H1 (cell line): ENCODE data around the gene QRICH1. TPM values are rescaled to one million over a fixed set of nuclear protein-coding genes. Genes with fewer than 3 reads are reported as not detected.

Source experiments
- CTCF ChIA-PET: fragments of 300-600 bp; sonication (Branson Sonifier 250); formaldehyde crosslinking; loops from one replicate; lab custom pipeline; 2021; ENCODE audit not compliant: partially characterized antibody; lab: Charles Lee
- POLR2A ChIA-PET: fragments of 300-600 bp; sonication (Branson Sonifier 250); formaldehyde crosslinking; loops from one replicate; lab custom pipeline; 2021; ENCODE audit warnings: inconsistent platforms; ENCODE audit not compliant: partially characterized antibody; lab: Charles Lee
- DNase-seq, 2 experiments: peaks; one replicate each; pipeline versions ENCODE4 v3.0.0 to v3.0.0-alpha.2; 2010 to 2022; ENCODE audit warnings: low spot score in 2 of 2, low read depth in 1 of 2, mixed read lengths in 1 of 2
- FAIRE-seq: peaks from 2 replicates; lab custom pipeline; 2011; peaks lifted over from hg19 to GRCh38; lab: Jason Lieb, UNC
- H2AFZ ChIP-seq: 2 replicates; pipeline ENCODE4 v1.8.1; 2012; ENCODE audit warnings: low read length, inconsistent platforms
- H2AK5ac ChIP-seq: 2 replicates; pipeline ENCODE4 v1.6.1; 2013; ENCODE audit warnings: low read depth, low read length
- H2BK120ac ChIP-seq: replicated peaks from 2 replicates; pipeline ENCODE3; 2013; ENCODE audit warnings: low read depth, low read length, inconsistent platforms
- H2BK12ac ChIP-seq: 2 replicates; pipeline ENCODE4 v1.6.1; 2013; ENCODE audit warnings: low read depth, low read length
- H2BK15ac ChIP-seq: 2 replicates; pipeline ENCODE4 v1.6.1; 2013; ENCODE audit warnings: low read length
- H2BK20ac ChIP-seq: 2 replicates; pipeline ENCODE4 v1.6.1; 2013; ENCODE audit warnings: low read length
- H2BK5ac ChIP-seq: 2 replicates; pipeline ENCODE4 v1.6.1; 2013; ENCODE audit warnings: low read depth, low read length
- H3K14ac ChIP-seq: 2 replicates; pipeline ENCODE4 v1.6.1; 2013; ENCODE audit warnings: inconsistent platforms; ENCODE audit not compliant: insufficient read length
- H3K18ac ChIP-seq: 2 replicates; pipeline ENCODE4 v1.6.1; 2013; ENCODE audit warnings: low read length; ENCODE audit errors: extremely low read depth
- H3K23ac ChIP-seq: 2 replicates; pipeline ENCODE4 v1.6.1; 2013; ENCODE audit warnings: inconsistent platforms; ENCODE audit not compliant: insufficient read length
- H3K23me2 ChIP-seq: 2 replicates; pipeline ENCODE4 v1.6.1; 2013; ENCODE audit warnings: low read depth, low read length
- H3K27ac ChIP-seq: 2 replicates; pipeline ENCODE4 v1.6.1; 2011; ENCODE audit warnings: low read depth, low read length, inconsistent platforms
- H3K27me3 ChIP-seq, 4 experiments: replicated peaks in 1 of 4; 1 replicate in 1 of 4; 2 replicates in 3 of 4; pipeline versions ENCODE4 v1.6.1 to v1.8.1; 2011 to 2013; ENCODE audit warnings: low read length in 3 of 4, mild to moderate bottlenecking in 3 of 4, inconsistent platforms in 2 of 4, mixed read lengths in 2 of 4, moderate library complexity in 1 of 4; ENCODE audit not compliant: control insufficient read depth in 3 of 4, insufficient read depth in 3 of 4; ENCODE audit errors: extremely low read depth in 1 of 4
- H3K36me3 ChIP-seq, 4 experiments: 2 replicates each; pipeline versions ENCODE4 v1.6.1 to v1.8.1; 2011 to 2013; ENCODE audit warnings: mild to moderate bottlenecking in 4 of 4, low read length in 3 of 4, moderate library complexity in 2 of 4, control low read depth in 1 of 4, inconsistent platforms in 1 of 4; ENCODE audit not compliant: insufficient read depth in 4 of 4, control insufficient read depth in 2 of 4
- H3K4ac ChIP-seq: replicated peaks from 2 replicates; pipeline ENCODE3; 2013; ENCODE audit warnings: low read length, low read depth, mixed read lengths, inconsistent platforms; ENCODE audit not compliant: insufficient read length
- H3K4me1 ChIP-seq, 4 experiments: replicated peaks in 1 of 4; 1 replicate in 1 of 4; 2 replicates in 3 of 4; pipeline versions ENCODE4 v1.6.1 to v1.8.1; 2011 to 2013; ENCODE audit warnings: low read length in 3 of 4, inconsistent platforms in 2 of 4, mixed read lengths in 1 of 4; ENCODE audit not compliant: insufficient read depth in 4 of 4, control insufficient read depth in 3 of 4
- H3K4me2 ChIP-seq, 2 experiments: 2 replicates each; pipeline versions ENCODE4 v1.6.1 to v1.8.1; 2011 to 2013; ENCODE audit warnings: low read depth in 2 of 2, low read length in 2 of 2, control low read depth in 1 of 2, inconsistent platforms in 1 of 2, mild to moderate bottlenecking in 1 of 2; ENCODE audit not compliant: insufficient read depth in 1 of 2
- H3K4me3 ChIP-seq, 4 experiments: fragments of 200-600, 300-600 bp in 1 of 4; sonication (generic), shearing (Covaris generic), sonication (Bioruptor Twin) in 1 of 4; 2 replicates each; pipeline versions ENCODE4 v1.5.1 to v1.8.1; 2011 to 2016; ENCODE audit warnings: low read length in 4 of 4, low read depth in 3 of 4, control low read depth in 2 of 4, inconsistent platforms in 2 of 4, mild to moderate bottlenecking in 2 of 4, mixed read lengths in 1 of 4, moderate library complexity in 1 of 4; ENCODE audit not compliant: insufficient read depth in 2 of 4; ENCODE audit errors: extremely low read depth in 1 of 4
- H3K56ac ChIP-seq: replicated peaks from 2 replicates; pipeline ENCODE3; 2013; ENCODE audit warnings: low read depth, mild to moderate bottlenecking, mixed read lengths, low read length, inconsistent platforms; ENCODE audit not compliant: insufficient read length
- H3K79me1 ChIP-seq: 2 replicates; pipeline ENCODE4 v1.6.1; 2013; ENCODE audit warnings: low read depth, low read length, control low read depth
- H3K79me2 ChIP-seq, 2 experiments: 2 replicates each; pipeline versions ENCODE4 v1.6.1 to v1.8.1; 2012 to 2013; ENCODE audit warnings: low read length in 2 of 2, mild to moderate bottlenecking in 2 of 2, inconsistent platforms in 1 of 2; ENCODE audit not compliant: insufficient read depth in 2 of 2, control insufficient read depth in 1 of 2
- H3K9ac ChIP-seq, 4 experiments: replicated peaks in 1 of 4; 1 replicate in 1 of 4; 2 replicates in 3 of 4; pipeline versions ENCODE4 v1.6.1 to v1.8.1; 2011 to 2013; ENCODE audit warnings: low read depth in 3 of 4, low read length in 3 of 4, control low read depth in 2 of 4, mild to moderate bottlenecking in 2 of 4, moderate library complexity in 2 of 4, inconsistent platforms in 1 of 4; ENCODE audit errors: extremely low read depth in 1 of 4
- H3K9me3 ChIP-seq, 2 experiments: 2 replicates each; pipeline versions ENCODE4 v1.6.1 to v1.8.1; 2012 to 2013; ENCODE audit warnings: mild to moderate bottlenecking in 2 of 2, moderate library complexity in 2 of 2, control low read depth in 1 of 2, inconsistent platforms in 1 of 2, low read depth in 1 of 2, low read length in 1 of 2, mixed read lengths in 1 of 2; ENCODE audit not compliant: insufficient read depth in 2 of 2
- H4K20me1 ChIP-seq, 2 experiments: replicated peaks in 1 of 2; 2 replicates each; pipeline versions ENCODE3 to v1.8.1; 2011 to 2013; ENCODE audit warnings: inconsistent platforms in 2 of 2, low read length in 2 of 2, mild to moderate bottlenecking in 1 of 2; ENCODE audit not compliant: insufficient read depth in 2 of 2, control insufficient read depth in 1 of 2
- H4K5ac ChIP-seq: 2 replicates; pipeline ENCODE4 v1.6.1; 2013; ENCODE audit warnings: low read length, low read depth, mixed read lengths, inconsistent platforms; ENCODE audit not compliant: insufficient read length
- H4K8ac ChIP-seq: 2 replicates; pipeline ENCODE4 v1.8.0; 2013; ENCODE audit warnings: mild to moderate bottlenecking, moderate library complexity, low read length, inconsistent platforms; ENCODE audit not compliant: insufficient read depth; ENCODE audit errors: extremely low read depth
- H4K91ac ChIP-seq: replicated peaks from 2 replicates; pipeline ENCODE3; 2013; ENCODE audit warnings: low read length, mixed read lengths, inconsistent platforms; ENCODE audit not compliant: insufficient read length
- BACH1 ChIP-seq: IDR thresholded peaks from 2 replicates; pipeline ENCODE4 v1.6.1; 2012; ENCODE audit warnings: low read length, improper control_type of control experiment
- CBX8 ChIP-seq: fragments of 300-800, 300-1000 bp; sonication (generic); IDR thresholded peaks from 2 replicates; pipeline ENCODE4 v1.7.1; 2016; ENCODE audit warnings: low read depth, low read length, borderline replicate concordance
- E2F6 ChIP-seq: IDR thresholded peaks from 2 replicates; pipeline ENCODE4 v1.6.1; 2012; ENCODE audit warnings: inconsistent platforms
- GTF2F1 ChIP-seq: IDR thresholded peaks from 2 replicates; pipeline ENCODE4 v1.6.1; 2012; ENCODE audit warnings: low read depth, low read length, improper control_type of control experiment, borderline replicate concordance
- NANOG ChIP-seq: IDR thresholded peaks from 2 replicates; pipeline ENCODE4 v1.6.1; 2011; ENCODE audit warnings: low read length, low read depth, mild to moderate bottlenecking, inconsistent platforms; ENCODE audit not compliant: insufficient read depth, poor library complexity, severe bottlenecking
- RFX5 ChIP-seq: IDR thresholded peaks from 2 replicates; pipeline ENCODE4 v1.6.1; 2011; ENCODE audit warnings: low read depth, low read length, improper control_type of control experiment, borderline replicate concordance
- SAP30 ChIP-seq: fragments of 300-600 bp; sonication (generic); IDR thresholded peaks from 2 replicates; pipeline ENCODE4 v1.7.1; 2012; ENCODE audit warnings: low read length, moderate library complexity, mild to moderate bottlenecking, inconsistent platforms; ENCODE audit not compliant: insufficient read depth, insufficient replicate concordance
- SIX5 ChIP-seq: IDR thresholded peaks from 2 replicates; pipeline ENCODE4 v1.6.1; 2011; ENCODE audit warnings: mild to moderate bottlenecking, low read depth, low read length
- SP4 ChIP-seq: IDR thresholded peaks from 2 replicates; pipeline ENCODE4 v1.6.1; 2012; ENCODE audit warnings: low read length, inconsistent platforms
- WGBS, 2 experiments: shearing (Covaris generic) in 1 of 2; methylation state at CpG; one replicate each; pipeline versions ENCODE4 v1.1.6 to v1.1.7; 2013 to 2015; ENCODE audit warnings: low lambda C conversion rate in 2 of 2, mixed read lengths in 2 of 2, inconsistent platforms in 1 of 2, low coverage in 1 of 2, missing lambda C conversion rate in 1 of 2; ENCODE audit not compliant: insufficient replicate concordance in 2 of 2, insufficient coverage in 1 of 2, insufficient read length in 1 of 2; ENCODE audit errors: extremely low coverage in 1 of 2, missing lambda C conversion rate in 1 of 2; 5-methylcytosine and 5-hydroxymethylcytosine counted together
- polyA plus RNA-seq, 7 experiments: library from polyadenylated mRNA; depleted of rRNA in 3 of 7; stranded (reverse) in 5 of 7; unstranded in 2 of 7; fragments of >200 nt in 5 of 7; fragments of 200-250 nt in 2 of 7; gene quantifications; 1 replicate in 5 of 7; 2 replicates in 1 of 7; 4 replicates in 1 of 7; pipeline versions ENCODE4 v1.2.1 to v1.2.3, GENCODE V29; 2011 to 2013; ENCODE audit warnings: missing spikeins in 2 of 7, mixed read lengths in 2 of 7
- total RNA-seq: library from RNA; stranded (reverse); fragmentation: NEBNext Ultra II Directional; extraction: Animal tissue kit (Norgen Biotek cat#: 25700); gene quantifications from 2 replicates; pipeline ENCODE4 v1.2.1, GENCODE V29; 2021

The QRICH1 gene
- total and polyA plus RNA-seq, 2 of the 8 experiments (the other 6 are each of a cell fraction or from before 2014, with no cell fraction given): 128 to 142 TPM

- no peak overlapping the region for H2AFZ ChIP-seq
- peak overlapping the region; percentile 50; the same call in 1 of the 2 replicates for H2BK12ac ChIP-seq
- H2AK5ac ChIP-seq: no peak overlapping the region
- peaks cover 7 to 12% of the 10 kb centered on the region in 2 experiments for H4K20me1 ChIP-seq
- no peak overlapping the region for H3K23ac ChIP-seq
- peaks cover 7% of the 10 kb centered on the region for H3K79me1 ChIP-seq
- peaks cover 11 to 18% of the 10 kb centered on the region in 2 experiments for H3K79me2 ChIP-seq
- no peak overlapping the region for H3K18ac ChIP-seq
- WGBS, 2 experiments: 90% methylated on average over 16 of the region's 16 CpGs; no CpG with 5 or more reads in 1 of the 2 experiments
- no peak for DNase-seq
- H4K8ac ChIP-seq: no peak overlapping the region
- H3K4ac ChIP-seq: no peak overlapping the region
- H3K9me3 ChIP-seq: no peaks in the 10 kb centered on the region
- H3K9ac ChIP-seq: no peak overlapping the region
- H2BK20ac ChIP-seq: no peak overlapping the region
- CTCF ChIA-PET: interaction anchor here (5.0 to 24.3 kb wide), 3 partner anchors 11 to 17 kb away, joined by 36 to 467 read pairs (median 42); partner anchors contain the start of genes NDUFAF3 and P4HTM
- no peak overlapping the region for H2BK120ac ChIP-seq
- no peak overlapping the region for H3K4me3 ChIP-seq
- FAIRE-seq: no peak
- H3K4me1 ChIP-seq: peaks cover 0 to 13% (median 9%) of the 10 kb centered on the region in 4 experiments; a peak in 6 of 7 replicates
- H3K27me3 ChIP-seq: no peaks in the 10 kb centered on the region
- no peak overlapping the region for H3K27ac ChIP-seq
- peaks cover 12% of the 10 kb centered on the region for H3K23me2 ChIP-seq
- H2BK15ac ChIP-seq: no peak overlapping the region; the same call in 1 of the 2 replicates
- no peak overlapping the region for H3K14ac ChIP-seq
- no peak overlapping the region for H3K4me2 ChIP-seq
- no peak overlapping the region for H3K56ac ChIP-seq
- no peak overlapping the region for H4K5ac ChIP-seq
- POLR2A ChIA-PET: interaction anchor here (0.6 to 38.8 kb wide), 7 partner anchors 2 to 812 kb away, joined by 3 to 1518 read pairs (median 3); partner anchors contain the start of genes CELSR3, DALRD3, IMPDH2 and NDUFAF3
- H2BK5ac ChIP-seq: no peak overlapping the region
- no peak overlapping the region for H4K91ac ChIP-seq
- peaks cover 0 to 5% (median 1%) of the 10 kb centered on the region in 4 experiments; a peak in 2 of 8 replicates for H3K36me3 ChIP-seq
- TF ChIP-seq SP4 (no peak), NANOG (no peak), SIX5 (no peak), SAP30 (no peak), CBX8 (no peak), RFX5 (no peak), GTF2F1 (no peak), E2F6 (no peak), BACH1 (no peak)
These were observed 89.2 kb downstream of the QRICH1 start for GRCh38 chr3:49004352-49005302.
